A549 (cell line): ENCODE data around the gene DSP. TPM values are rescaled to one million over a fixed set of nuclear protein-coding genes. Genes with fewer than 3 reads are reported as not detected.

Experiments used
- ATAC-seq, 2 experiments: fragments of 200-7000 bp in 1 of 2; fragments of >200 bp in 1 of 2; cut with Nextera tagmentation in 1 of 2; cut with Tn5 transposase in 1 of 2; 3 replicates each; pipeline versions ENCODE4 v1.8.0 to v1.9.1; 2018 to 2020; ENCODE audit warnings: mild to moderate bottlenecking in 1 of 2, moderate library complexity in 1 of 2
- CTCF ChIA-PET: fragments of 300-600 bp; sonication (Branson Sonifier 250); formaldehyde crosslinking; extraction: SDS; loops from one replicate; lab custom pipeline; 2021; ENCODE audit warnings: antibody characterized with exemption, inconsistent platforms; lab: Yijun Ruan, JAX
- POLR2A ChIA-PET: fragments of 350-600 bp; formaldehyde crosslinking; extraction: SDS; loops from one replicate; lab custom pipeline; 2021; ENCODE audit warnings: antibody characterized with exemption, inconsistent platforms; lab: Yijun Ruan, JAX
- DNase-seq, 2 experiments: peaks; one replicate each; pipeline versions ENCODE4 v3.0.0 to v3.0.0-alpha.2; 2011 to 2016; ENCODE audit warnings: low read depth in 1 of 2, low spot score in 1 of 2
- FAIRE-seq: peaks from 2 replicates; lab custom pipeline; 2011; peaks lifted over from hg19 to GRCh38; lab: Jason Lieb, UNC
- H3K27ac ChIP-seq, 2 experiments: fragments of >200 bp; sonication (Bioruptor Twin); formaldehyde crosslinking; 3 replicates each; pipeline ENCODE4 v1.5.1; 2016 to 2017
- H3K4me1 ChIP-seq: fragments of >200 bp; sonication (Bioruptor Twin); formaldehyde crosslinking; 3 replicates; pipeline ENCODE4 v1.6.1; 2016
- H3K4me2 ChIP-seq: fragments of >200 bp; sonication (Bioruptor Twin); formaldehyde crosslinking; 3 replicates; pipeline ENCODE4 v1.6.1; 2016
- H3K4me3 ChIP-seq: fragments of >200 bp; sonication (Bioruptor Twin); formaldehyde crosslinking; 3 replicates; pipeline ENCODE4 v1.5.1; 2016
- H3K9me3 ChIP-seq: fragments of >200 bp; sonication (Bioruptor Twin); formaldehyde crosslinking; 3 replicates; pipeline ENCODE4 v1.6.1; 2016
- BCL3 ChIP-seq: fragments of >200 bp; sonication (Bioruptor Twin); formaldehyde crosslinking; IDR thresholded peaks from 3 replicates; pipeline ENCODE4 v1.6.1; 2016
- CBX2 ChIP-seq: fragments of 200-600 bp; sonication (generic); IDR thresholded peaks from 2 replicates; pipeline ENCODE4 v1.6.1; 2016; ENCODE audit warnings: low read depth, mild to moderate bottlenecking, borderline replicate concordance
- EHMT2 ChIP-seq: fragments of 200-600 bp; sonication (generic); IDR thresholded peaks from 2 replicates; pipeline ENCODE4 v1.6.1; 2016; ENCODE audit warnings: antibody characterized with exemption, low read depth, mild to moderate bottlenecking, moderate library complexity
- FOSL2 ChIP-seq, 2 experiments: fragments of 450-650 bp in 1 of 2; fragments of >200 bp in 1 of 2; sonication (Bioruptor Twin) in 1 of 2; formaldehyde crosslinking; IDR thresholded peaks; 2 replicates each; pipeline versions ENCODE4 v1.5.0 to v1.6.1; 2016 to 2020; ENCODE audit warnings: mild to moderate bottlenecking in 1 of 2, moderate library complexity in 1 of 2
- HOXB5 ChIP-seq: fragments of 250-450 bp; sonication (Bioruptor Pico); IDR thresholded peaks from 2 replicates; pipeline ENCODE4 v1.5.0; 2020; ENCODE audit warnings: mild to moderate bottlenecking, moderate library complexity
- JUN ChIP-seq, 2 experiments: fragments of >200 bp; sonication (Bioruptor Twin); formaldehyde crosslinking; IDR thresholded peaks; 2 replicates in 1 of 2; 3 replicates in 1 of 2; pipeline ENCODE4 v1.6.1; 2016 to 2017
- KDM1A ChIP-seq: fragments of 200-600 bp; sonication (generic); IDR thresholded peaks from 2 replicates; pipeline ENCODE4 v1.6.1; 2016; ENCODE audit warnings: low read depth, mild to moderate bottlenecking
- MAX ChIP-seq: IDR thresholded peaks from 2 replicates; pipeline ENCODE4 v1.6.1; 2012
- NPAS2 ChIP-seq: fragments of 250-450 bp; sonication (Bioruptor Pico); IDR thresholded peaks from 2 replicates; pipeline ENCODE4 v1.8.0; 2022; ENCODE audit warnings: mild to moderate bottlenecking, moderate library complexity, borderline replicate concordance
- PHF8 ChIP-seq: fragments of 200-600 bp; sonication (generic); IDR thresholded peaks from 2 replicates; pipeline ENCODE4 v1.6.1; 2016; ENCODE audit warnings: low read depth, mild to moderate bottlenecking, antibody characterized with exemption, moderate library complexity, borderline replicate concordance
- POLR2A ChIP-seq: IDR thresholded peaks from 2 replicates; pipeline ENCODE4 v1.6.1; 2012; ENCODE audit warnings: mild to moderate bottlenecking, low read length
- RAD21 ChIP-seq, 2 experiments: fragments of >200 bp in 1 of 2; sonication (Bioruptor Twin) in 1 of 2; formaldehyde crosslinking in 1 of 2; IDR thresholded peaks in 1 of 2; conservative IDR thresholded peaks in 1 of 2; 2 replicates in 1 of 2; 3 replicates in 1 of 2; pipeline ENCODE4 v1.6.1; 2012 to 2018; ENCODE audit warnings: inconsistent platforms in 1 of 2
- RARB ChIP-seq: fragments of 250-450 bp; sonication (Bioruptor Pico); IDR thresholded peaks from 2 replicates; pipeline ENCODE4 v1.8.0; 2021; ENCODE audit warnings: mild to moderate bottlenecking, moderate library complexity
- RCOR1 ChIP-seq: fragments of 150-350 bp; IDR thresholded peaks from 2 replicates; pipeline ENCODE4 v1.6.1; 2014; ENCODE audit warnings: antibody characterized with exemption, low read length, low read depth
- TFCP2L1 ChIP-seq: fragments of 250-450 bp; sonication (Bioruptor Pico); IDR thresholded peaks from 2 replicates; pipeline ENCODE4 v1.5.0; 2021; ENCODE audit warnings: mild to moderate bottlenecking
- TP53 ChIP-seq: fragments of 250-450 bp; sonication (Bioruptor Pico); IDR thresholded peaks from 2 replicates; pipeline ENCODE4 v1.5.0; 2021; ENCODE audit warnings: mild to moderate bottlenecking, moderate library complexity
- ZC3H11A ChIP-seq: fragments of 450-650 bp; IDR thresholded peaks from 2 replicates; pipeline ENCODE4 v1.6.1; 2014; ENCODE audit warnings: antibody characterized with exemption, mild to moderate bottlenecking
- ZNF302 ChIP-seq: fragments of 250-450 bp; sonication (Bioruptor Pico); IDR thresholded peaks from 2 replicates; pipeline ENCODE4 v1.9.0; 2021; ENCODE audit warnings: inconsistent platforms, mild to moderate bottlenecking, moderate library complexity
- WGBS: methylation state at CpG from one replicate; pipeline ENCODE4 v1.1.6; 2017; ENCODE audit errors: missing lambda C conversion rate; 5-methylcytosine and 5-hydroxymethylcytosine counted together
- polyA plus RNA-seq, 4 experiments: library from polyadenylated mRNA; depleted of rRNA in 3 of 4; stranded (reverse); fragments of >200 nt; fragmentation: RNase III in 1 of 4; extraction: RNeasy Plus Mini Kit Qiagen cat#74134 plus additional on column Dnase treatment in 1 of 4; gene quantifications; 2 replicates in 3 of 4; 3 replicates in 1 of 4; pipeline ENCODE4 v1.2.3, GENCODE V29; 2011 to 2017
- TF ChIP-seq, protein P1 (sequence below): IDR thresholded peaks from 2 replicates; pipeline ENCODE4 v1.6.1; 2012
- TF ChIP-seq, protein P2 (sequence below): fragments of >200 bp; sonication (Bioruptor Twin); formaldehyde crosslinking; IDR thresholded peaks from 2 replicates; pipeline ENCODE4 v1.6.1; 2016
- TF ChIP-seq, protein P3 (sequence below): fragments of 450-650 bp; IDR thresholded peaks from 2 replicates; pipeline ENCODE4 v1.6.1; 2014; ENCODE audit warnings: antibody characterized with exemption
- TF ChIP-seq, protein P4 (sequence below): fragments of 250-450 bp; sonication (Bioruptor Pico); IDR thresholded peaks from 2 replicates; pipeline ENCODE4 v1.5.0; 2020; ENCODE audit warnings: low read depth, mild to moderate bottlenecking, moderate library complexity

DSP gene
- polyA plus RNA-seq, 2 of the 4 experiments (the other 2 are of a cell fraction) = 15.2 to 34.1 TPM

GRCh38 chr6:7589221-7589620 is 47.8 kb downstream of the DSP start:
- WGBS = 83% methylated on average over 3 of the region's 3 CpGs
- no peak for ATAC-seq
- H3K27ac ChIP-seq = peak overlapping the region in 1 of 2 experiments; percentile 78; a peak in 2 of 6 replicates
- ChIA-PET CTCF (interaction anchor here (0.6 to 1.2 kb wide), 3 partner anchors 18 to 853 kb away, joined by 3 to 5 read pairs (median 5); no protein-coding TSS in a partner anchor), POLR2A (interaction anchor here (1.1 kb wide), 2 partner anchors 48 to 199 kb away, joined by 4 to 6 read pairs; partner anchors contain the start of genes CAGE1, DSP and RIOK1)
- peak overlapping the region; percentile 90 for H3K4me2 ChIP-seq
- no peaks in the 10 kb centered on the region for H3K9me3 ChIP-seq
- TF ChIP-seq, protein P1, sequence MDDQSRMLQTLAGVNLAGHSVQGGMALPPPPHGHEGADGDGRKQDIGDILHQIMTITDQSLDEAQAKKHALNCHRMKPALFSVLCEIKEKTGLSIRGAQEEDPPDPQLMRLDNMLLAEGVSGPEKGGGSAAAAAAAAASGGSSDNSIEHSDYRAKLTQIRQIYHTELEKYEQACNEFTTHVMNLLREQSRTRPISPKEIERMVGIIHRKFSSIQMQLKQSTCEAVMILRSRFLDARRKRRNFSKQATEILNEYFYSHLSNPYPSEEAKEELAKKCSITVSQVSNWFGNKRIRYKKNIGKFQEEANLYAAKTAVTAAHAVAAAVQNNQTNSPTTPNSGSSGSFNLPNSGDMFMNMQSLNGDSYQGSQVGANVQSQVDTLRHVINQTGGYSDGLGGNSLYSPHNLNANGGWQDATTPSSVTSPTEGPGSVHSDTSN = no peak
- TF ChIP-seq FOSL2 (IDR thresholded peaks at IDR 0.05) = no peak
- no peak for TF ChIP-seq FOSL2 (CRISPR knock-in tag; IDR thresholded peaks at IDR 0.05)
- TF ChIP-seq EHMT2 = no peak
- TF ChIP-seq ZC3H11A = no peak
- no peak for TF ChIP-seq ZNF302 (CRISPR knock-in tag)
- TF ChIP-seq CBX2 = no peak
- TF ChIP-seq TP53 = no peak
- TF ChIP-seq HOXB5 = no peak
- no peak for TF ChIP-seq KDM1A
- TF ChIP-seq TFCP2L1 (CRISPR knock-in tag) = no peak
- TF ChIP-seq, all 56 proteins: peak for 0
- DNase-seq (no peak), FAIRE-seq (no peak)
- Histone ChIP-seq H3K4me1 (peaks cover 25% of the 10 kb centered on the region), H3K4me3 (no peak overlapping the region; the same call in 2 of the 3 replicates)

- Histone ChIP-seq H3K4me2 (peak within 1 kb of the TSS; percentile 90), H3K4me3 (peak within 1 kb of the TSS; percentile 88), H3K9me3 (no peaks in the 10 kb centered on the region), H3K27ac (peak within 1 kb of the TSS; percentile 78 to 96), H3K4me1 (peaks cover 32% of the 10 kb centered on the region)
- FAIRE-seq (no peak), ATAC-seq (peak; percentile 97 to 99), DNase-seq (peak; percentile 69 to 85)
- ChIA-PET POLR2A (interaction anchor here (1.1 kb wide), 2 partner anchors 49 to 200 kb away, joined by 4 to 6 read pairs; partner anchors contain the start of genes CAGE1, DSP and RIOK1), CTCF (interaction anchor here (0.6 to 1.2 kb wide), 5 partner anchors 9 to 854 kb away, joined by 3 to 5 read pairs (median 3); no protein-coding TSS in a partner anchor)
- TF ChIP-seq POLR2A = peak; percentile 82
- TF ChIP-seq RAD21 (conservative IDR thresholded peaks at IDR 0.05 in 1 of 2, IDR thresholded peaks at IDR 0.05 in 1 of 2) = no peak
- TF ChIP-seq, protein P2, sequence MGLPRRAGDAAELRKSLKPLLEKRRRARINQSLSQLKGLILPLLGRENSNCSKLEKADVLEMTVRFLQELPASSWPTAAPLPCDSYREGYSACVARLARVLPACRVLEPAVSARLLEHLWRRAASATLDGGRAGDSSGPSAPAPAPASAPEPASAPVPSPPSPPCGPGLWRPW = no peak
- 0 out of 5 replicates have a peak, but pooled peaks of 1 of the 2 experiments have one; percentile 39 for TF ChIP-seq JUN (IDR thresholded peaks at IDR 0.05)
- peak; percentile 24; the same call in 1 of the 2 replicates for TF ChIP-seq PHF8
- peak; percentile 33; the same call in 1 of the 2 replicates for TF ChIP-seq MAX
- TF ChIP-seq RARB (CRISPR knock-in tag) = no peak
- TF ChIP-seq, protein P3, sequence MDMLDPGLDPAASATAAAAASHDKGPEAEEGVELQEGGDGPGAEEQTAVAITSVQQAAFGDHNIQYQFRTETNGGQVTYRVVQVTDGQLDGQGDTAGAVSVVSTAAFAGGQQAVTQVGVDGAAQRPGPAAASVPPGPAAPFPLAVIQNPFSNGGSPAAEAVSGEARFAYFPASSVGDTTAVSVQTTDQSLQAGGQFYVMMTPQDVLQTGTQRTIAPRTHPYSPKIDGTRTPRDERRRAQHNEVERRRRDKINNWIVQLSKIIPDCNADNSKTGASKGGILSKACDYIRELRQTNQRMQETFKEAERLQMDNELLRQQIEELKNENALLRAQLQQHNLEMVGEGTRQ = peak; percentile 91
- TF ChIP-seq, protein P4, sequence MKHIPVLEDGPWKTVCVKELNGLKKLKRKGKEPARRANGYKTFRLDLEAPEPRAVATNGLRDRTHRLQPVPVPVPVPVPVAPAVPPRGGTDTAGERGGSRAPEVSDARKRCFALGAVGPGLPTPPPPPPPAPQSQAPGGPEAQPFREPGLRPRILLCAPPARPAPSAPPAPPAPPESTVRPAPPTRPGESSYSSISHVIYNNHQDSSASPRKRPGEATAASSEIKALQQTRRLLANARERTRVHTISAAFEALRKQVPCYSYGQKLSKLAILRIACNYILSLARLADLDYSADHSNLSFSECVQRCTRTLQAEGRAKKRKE (CRISPR knock-in tag) = no peak
- no peak for TF ChIP-seq NPAS2 (CRISPR knock-in tag)
- TF ChIP-seq ZNF302 (CRISPR knock-in tag) = no peak
- TF ChIP-seq ZC3H11A = no peak
- peak; percentile 63; the same call in 1 of the 3 replicates for TF ChIP-seq BCL3
- no peak for TF ChIP-seq RCOR1
- 2% methylated on average over 32 of the region's 72 CpGs for WGBS
Observed at GRCh38 chr6:7589949-7590917, 48.8 kb downstream of the DSP start, which contains the start of gene SNRNP48. Gene SNRNP48, plus strand, starts transcription at chr6:7590198. Its CDS starts 60 bp downstream, at chr6:7590258.
